SU-DHL-6 (cell line): ENCODE measurements around the gene SCYL2.
A peak's percentile ranks its signal among the peaks of the same experiment; 100 is the strongest.

ENCODE experiments used
- H2AFZ ChIP-seq: fragments of 200-600 bp; sonication (generic); 2 replicates; pipeline ENCODE4 v1.6.1; 2014; ENCODE audit warnings: low read depth, mild to moderate bottlenecking, moderate library complexity, mixed read lengths, antibody characterized with exemption, low read length; ENCODE audit not compliant: severe bottlenecking
- H3F3A ChIP-seq: fragments of 200-600 bp; shearing (Covaris generic); 2 replicates; pipeline ENCODE4 v1.6.0; 2016; ENCODE audit warnings: antibody characterized with exemption, mild to moderate bottlenecking; ENCODE audit not compliant: insufficient read depth
- H3K27ac ChIP-seq: fragments of 200-600 bp; sonication (generic); 2 replicates; pipeline ENCODE4 v1.5.1; 2016; ENCODE audit warnings: low read depth, mild to moderate bottlenecking, low read length, moderate library complexity, mixed read lengths
- H3K27me3 ChIP-seq: fragments of 200-600 bp; sonication (generic), shearing (Covaris generic); 2 replicates; pipeline ENCODE4 v1.6.0; 2014; ENCODE audit warnings: mild to moderate bottlenecking, low read length
- H3K36me3 ChIP-seq: fragments of 200-600 bp; sonication (generic); 2 replicates; pipeline ENCODE4 v1.6.1; 2014; ENCODE audit warnings: mild to moderate bottlenecking, low read length, mixed read lengths
- H3K4me2 ChIP-seq: fragments of 300-600, 200-600 bp; shearing (Covaris generic), sonication (generic); 2 replicates; pipeline ENCODE4 v1.6.0; 2014; ENCODE audit warnings: low read length, low read depth, mild to moderate bottlenecking; ENCODE audit not compliant: poor library complexity, severe bottlenecking
- H3K4me3 ChIP-seq: fragments of 200-600 bp; sonication (generic); 2 replicates; pipeline ENCODE4 v1.5.1; 2014; ENCODE audit warnings: antibody characterized with exemption, low read length, mild to moderate bottlenecking, mixed read lengths; ENCODE audit not compliant: insufficient read depth, poor library complexity, severe bottlenecking
- H3K79me2 ChIP-seq: fragments of 200-600 bp; sonication (generic); 2 replicates; pipeline ENCODE4 v1.6.1; 2014; ENCODE audit warnings: mild to moderate bottlenecking, low read length, moderate library complexity; ENCODE audit not compliant: insufficient read depth
- H3K9ac ChIP-seq: fragments of 200-600 bp; sonication (generic); 2 replicates; pipeline ENCODE4 v1.7.0; 2014; ENCODE audit warnings: mild to moderate bottlenecking, low read length
- H3K9me2 ChIP-seq: fragments of 200-600 bp; sonication (generic); replicated peaks from 2 replicates; pipeline ENCODE4 v1.6.1; 2014; ENCODE audit warnings: low read length; ENCODE audit not compliant: insufficient read depth
- H3K9me3 ChIP-seq: fragments of 200-600 bp; sonication (generic); 2 replicates; pipeline ENCODE4 v1.6.1; 2014; ENCODE audit warnings: low read length, mixed read lengths; ENCODE audit not compliant: insufficient read depth
- H4K20me1 ChIP-seq: fragments of 200-600 bp; sonication (generic); 2 replicates; pipeline ENCODE4 v1.6.1; 2014; ENCODE audit warnings: low read depth, mild to moderate bottlenecking, antibody characterized with exemption, low read length, moderate library complexity, mixed read lengths
- CTCF ChIP-seq: fragments of 200-600 bp; sonication (generic); IDR thresholded peaks from one replicate; pipeline ENCODE4 v1.5.1; 2017; ENCODE audit warnings: antibody characterized with exemption, mild to moderate bottlenecking, low read length, moderate library complexity; ENCODE audit not compliant: insufficient read depth, poor library complexity, severe bottlenecking
- EZH2phosphoT487 ChIP-seq: fragments of 200-600 bp; sonication (generic), shearing (Covaris generic); conservative IDR thresholded peaks from 2 replicates; pipeline ENCODE4 v1.6.1; 2018; ENCODE audit warnings: mild to moderate bottlenecking, antibody characterized with exemption, low read length, moderate library complexity, mixed read lengths

SCYL2 gene

GRCh38 chr12:100234166-100234565, 32.8 kb upstream of the SCYL2 start:
- no peaks in the 10 kb centered on the region for H3K27me3 ChIP-seq
- no peak overlapping the region for H2AFZ ChIP-seq
- H3K9ac ChIP-seq, result no peak overlapping the region
- H3K4me3 ChIP-seq, result no peak overlapping the region
- H3K9me3 ChIP-seq, result no peaks in the 10 kb centered on the region
- H3K27ac ChIP-seq, result no peak overlapping the region
- H3K9me2 ChIP-seq, result no peaks in the 10 kb centered on the region
- no peak overlapping the region for H3K4me2 ChIP-seq
- TF ChIP-seq EZH2phosphoT487, result no peak
- TF ChIP-seq CTCF, result no peak
- no peaks in the 10 kb centered on the region for H4K20me1 ChIP-seq
- H3K79me2 ChIP-seq, result no peaks in the 10 kb centered on the region
- H3F3A ChIP-seq, result no peaks in the 10 kb centered on the region
- H3K36me3 ChIP-seq, result no peaks in the 10 kb centered on the region

GRCh38 chr12:100234591-100235304, 32.2 kb upstream of the SCYL2 start:
- Histone ChIP-seq H2AFZ (no peak overlapping the region), H3K4me3 (no peak overlapping the region), H3K36me3 (no peaks in the 10 kb centered on the region), H3K4me2 (no peak overlapping the region), H3F3A (no peaks in the 10 kb centered on the region), H3K9me3 (no peaks in the 10 kb centered on the region), H3K9me2 (no peaks in the 10 kb centered on the region), H4K20me1 (no peaks in the 10 kb centered on the region), H3K27me3 (no peaks in the 10 kb centered on the region), H3K9ac (no peak overlapping the region), H3K79me2 (no peaks in the 10 kb centered on the region), H3K27ac (no peak overlapping the region)
- TF ChIP-seq EZH2phosphoT487 (no peak), CTCF (peak; percentile 62)

- H3K79me2 ChIP-seq, result no peaks in the 10 kb centered on the region
- H3K4me3 ChIP-seq, result no peak overlapping the region
- no peaks in the 10 kb centered on the region for H3K27me3 ChIP-seq
- no peak overlapping the region for H2AFZ ChIP-seq
- H3K9me3 ChIP-seq, result no peaks in the 10 kb centered on the region
- H3K9me2 ChIP-seq, result no peaks in the 10 kb centered on the region
- no peaks in the 10 kb centered on the region for H3K36me3 ChIP-seq
- TF ChIP-seq EZH2phosphoT487 (no peak), CTCF (no peak)
- H3K27ac ChIP-seq, result no peak overlapping the region
- no peaks in the 10 kb centered on the region for H3F3A ChIP-seq
- no peak overlapping the region for H3K9ac ChIP-seq
- no peak overlapping the region for H3K4me2 ChIP-seq
- H4K20me1 ChIP-seq, result no peaks in the 10 kb centered on the region
Measured at GRCh38 chr12:100238801-100239200, 28.2 kb upstream of the SCYL2 start.
